GM19351 (cell line): Measurements from ENCODE around the gene EXOC3L4.

Experiments used
- ATAC-seq: cut with Tn5 transposase; IDR thresholded peaks from one replicate; pipeline ENCODE4 v1.9.1; 2021; ENCODE audit warnings: mild to moderate bottlenecking, moderate library complexity; ENCODE audit not compliant: unreplicated experiment

Gene EXOC3L4

GRCh38 chr14:103070263-103070885 lies 24.2 kb upstream of the EXOC3L4 start:
- ATAC-seq, result no peak

GRCh38 chr14:103070971-103071542 lies 23.5 kb upstream of the EXOC3L4 start:
- no peak for ATAC-seq

GRCh38 chr14:103071544-103072251 lies 22.8 kb upstream of the EXOC3L4 start:
- ATAC-seq, result no peak

GRCh38 chr14:103072595-103073366 lies 21.7 kb upstream of the EXOC3L4 start:
- no peak for ATAC-seq

GRCh38 chr14:103073367-103073875 lies 21.1 kb upstream of the EXOC3L4 start:
- ATAC-seq, result no peak

GRCh38 chr14:103073876-103074728 lies 20.4 kb upstream of the EXOC3L4 start:
- no peak for ATAC-seq

GRCh38 chr14:103074729-103075367 lies 19.7 kb upstream of the EXOC3L4 start:
- ATAC-seq, result no peak

- peak; percentile 49 for ATAC-seq
Measured at GRCh38 chr14:103078420-103078749, 16.1 kb upstream of the EXOC3L4 start.

GRCh38 chr14:103078860-103079587 lies 15.5 kb upstream of the EXOC3L4 start:
- ATAC-seq, result no peak

- ATAC-seq, result no peak
Measured at GRCh38 chr14:103081951-103082350, 12.6 kb upstream of the EXOC3L4 start.

GRCh38 chr14:103084021-103084919 lies 10.3 kb upstream of the EXOC3L4 start, which contains the start of gene LBHD2:
Gene LBHD2 (plus strand): TSS chr14:103084210. CDS start chr14:103086013, 1,803 bp downstream.
- no peak for ATAC-seq

- no peak for ATAC-seq
Measured at GRCh38 chr14:103085106-103086091, 9.1 kb upstream of the EXOC3L4 start.

GRCh38 chr14:103086771-103087342 lies 7.7 kb upstream of the EXOC3L4 start:
- no peak for ATAC-seq

- ATAC-seq, result no peak
Measured at GRCh38 chr14:103087343-103087835, 7.1 kb upstream of the EXOC3L4 start.

GRCh38 chr14:103088921-103089320 lies 5.6 kb upstream of the EXOC3L4 start:
- ATAC-seq, result no peak
